Measurements from ENCODE around the gene RASGRP4. TPM values are rescaled to one million over a fixed set of nuclear protein-coding genes. Genes with fewer than 3 reads are reported as not detected.
"Not testable (repeated sequence)": the region's sequence is repeated elsewhere in the genome, so short reads cannot be mapped to it uniquely, and the experiment has no call there.

Gene RASGRP4
- polyA plus RNA-seq, 3 donors, result 30.2 to 141 (median 50.3) TPM

GRCh38 chr19:38429055-38429810, 3.2 kb upstream of the RASGRP4 start:
- no peak for TF ChIP-seq CTCF (IDR thresholded peaks at IDR 0.05)
- Histone ChIP-seq H3K4me2 (replicated peaks; ENCODE audit: extremely low read depth, low read length, poor library complexity, severe bottlenecking) (no peak overlapping the region), H3K27ac (ENCODE audit: low read depth in 1 of 2, low read length in 2 of 2) (no peak overlapping the region), H3K4me1 (ENCODE audit: control insufficient read depth in 1 of 2, insufficient read depth in 2 of 2, low read length in 2 of 2) (peaks cover 25 to 31% of the 10 kb centered on the region in 2 donors), H3K9me3 (replicated peaks in 1 of 2; ENCODE audit: control insufficient read depth in 1 of 2, insufficient read depth in 1 of 2, low read length in 2 of 2) (no peaks in the 10 kb centered on the region), H4K20me1 (ENCODE audit: insufficient read depth, low read length) (no peaks in the 10 kb centered on the region), H3K79me2 (ENCODE audit: insufficient read depth, low read length) (peaks cover 18% of the 10 kb centered on the region), H3K36me3 (replicated peaks in 1 of 2; ENCODE audit: control insufficient read depth in 1 of 2, insufficient read depth in 2 of 2, low read length in 2 of 2) (no peaks in the 10 kb centered on the region), H3K27me3 (ENCODE audit: control insufficient read depth in 2 of 2, insufficient read depth in 2 of 2, low read length in 2 of 2) (peaks cover 0 to 6% of the 10 kb centered on the region in 2 donors), H3K9ac (ENCODE audit: insufficient read depth, low read length, poor library complexity, severe bottlenecking) (no peak overlapping the region), H3K4me3 (replicated peaks in 1 of 3; ENCODE audit: low read depth in 2 of 3, low read length in 3 of 3) (no peak overlapping the region), H2AFZ (ENCODE audit: insufficient read depth, low read depth, low read length, poor library complexity, severe bottlenecking) (no peak overlapping the region)
- intact Hi-C loops (cut with micrococcal nuclease), result no loop called here
- H3K27ac Mint-ChIP-seq, result peak overlapping the region in 1 of 7 donors; percentile 47
- H3K9me3 Mint-ChIP-seq, result no peaks in the 10 kb centered on the region
- peaks cover 30% of the 10 kb centered on the region for H3K4me1 Mint-ChIP-seq
- no peak overlapping the region for H3K4me3 Mint-ChIP-seq
- no peak for DNase-seq
- H3K36me3 Mint-ChIP-seq, result peaks cover 2 to 3% of the 10 kb centered on the region in 2 donors
- WGBS (ENCODE audit: insufficient coverage), result 78% methylated on average over 9 of the region's 14 CpGs
- H3K27me3 Mint-ChIP-seq (ENCODE audit: low read depth in 3 of 3), result peaks cover 8% of the 10 kb centered on the region in 3 donors

- intact Hi-C loops (cut with micrococcal nuclease); H3K9ac ChIP-seq (ENCODE audit: insufficient read depth, low read length, poor library complexity, severe bottlenecking); H2AFZ ChIP-seq (ENCODE audit: insufficient read depth, low read depth, low read length, poor library complexity, severe bottlenecking); DNase-seq; H3K4me2 ChIP-seq (replicated peaks; ENCODE audit: extremely low read depth, low read length, poor library complexity, severe bottlenecking); H3K4me3 ChIP-seq (replicated peaks in 1 of 3; ENCODE audit: low read depth in 2 of 3, low read length in 3 of 3); H3K27ac ChIP-seq (ENCODE audit: low read depth in 1 of 2, low read length in 2 of 2); H3K27me3 ChIP-seq (ENCODE audit: control insufficient read depth in 2 of 2, insufficient read depth in 2 of 2, low read length in 2 of 2); H3K9me3 ChIP-seq (replicated peaks in 1 of 2; ENCODE audit: control insufficient read depth in 1 of 2, insufficient read depth in 1 of 2, low read length in 2 of 2); H4K20me1 ChIP-seq (ENCODE audit: insufficient read depth, low read length); H3K36me3 ChIP-seq (replicated peaks in 1 of 2; ENCODE audit: control insufficient read depth in 1 of 2, insufficient read depth in 2 of 2, low read length in 2 of 2); H3K9me3 Mint-ChIP-seq; H3K4me3 Mint-ChIP-seq; H3K27me3 Mint-ChIP-seq (ENCODE audit: low read depth in 3 of 3): not testable (repeated sequence)
- Mint-ChIP-seq H3K36me3 (peaks cover 3 to 14% of the 10 kb centered on the region in 2 donors), H3K27ac (peak overlapping the region in 1 of 7 donors; percentile 81), H3K4me1 (peaks cover 30% of the 10 kb centered on the region)
- 80% methylated on average over 1 of the region's 17 CpGs for WGBS (ENCODE audit: insufficient coverage)
- peaks cover 39% of the 10 kb centered on the region for H3K79me2 ChIP-seq (ENCODE audit: insufficient read depth, low read length)
- H3K4me1 ChIP-seq (ENCODE audit: control insufficient read depth in 1 of 2, insufficient read depth in 2 of 2, low read length in 2 of 2), result peaks cover 33 to 39% of the 10 kb centered on the region in 2 donors
These were observed 1.1 kb upstream of the RASGRP4 start for GRCh38 chr19:38427035-38427677.

Data from CD14-positive monocyte (primary cell).